Renal cortex interstitium (tissue), 11 donors: ENCODE measurements around the gene CNP. TPM values are rescaled to one million over a fixed set of nuclear protein-coding genes. Genes with fewer than 3 reads are reported as not detected.
A peak's percentile ranks its signal among the peaks of the same experiment; 100 is the strongest.
"Not testable (repeated sequence)": the region's sequence is repeated elsewhere in the genome, so short reads cannot be mapped to it uniquely, and the experiment has no call there.

Source experiments
- DNase-seq, 11 donors: peaks; one replicate each; pipeline ENCODE4 v3.0.0-alpha.2; 2013; ENCODE audit warnings: low read depth in 9 of 11, low spot score in 4 of 11; ENCODE audit errors: extremely low read depth in 1 of 11
- polyA plus RNA-seq, 3 donors: library from polyadenylated mRNA; unstranded; fragments of 120-200 nt; gene quantifications; one replicate each; pipeline ENCODE4 v1.2.1, GENCODE V29; 2013; ENCODE audit not compliant: insufficient read length in 3 of 3

Gene CNP
- polyA plus RNA-seq, 3 donors: 56.5 to 84.0 (median 68.4) TPM

DNA sequence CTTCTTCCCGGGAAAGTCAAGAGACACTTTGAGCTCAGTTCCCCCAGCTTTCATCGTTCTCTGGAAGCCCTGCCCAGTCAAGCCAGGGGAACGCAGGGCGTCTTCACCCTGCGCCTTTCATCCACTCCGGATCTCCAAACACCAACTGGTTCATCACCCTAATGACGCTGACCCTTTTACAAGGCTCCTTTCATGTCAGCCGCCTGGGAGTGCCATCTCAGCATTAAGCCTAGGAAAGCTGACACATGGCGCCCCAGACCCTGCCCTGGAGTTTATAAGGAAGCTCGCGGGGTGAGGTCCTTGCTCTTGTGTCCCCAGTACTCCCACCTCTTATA, 51.2 kb downstream of the CNP start:
- peak in 1 of 11 donors; percentile 15 for DNase-seq

DNA sequence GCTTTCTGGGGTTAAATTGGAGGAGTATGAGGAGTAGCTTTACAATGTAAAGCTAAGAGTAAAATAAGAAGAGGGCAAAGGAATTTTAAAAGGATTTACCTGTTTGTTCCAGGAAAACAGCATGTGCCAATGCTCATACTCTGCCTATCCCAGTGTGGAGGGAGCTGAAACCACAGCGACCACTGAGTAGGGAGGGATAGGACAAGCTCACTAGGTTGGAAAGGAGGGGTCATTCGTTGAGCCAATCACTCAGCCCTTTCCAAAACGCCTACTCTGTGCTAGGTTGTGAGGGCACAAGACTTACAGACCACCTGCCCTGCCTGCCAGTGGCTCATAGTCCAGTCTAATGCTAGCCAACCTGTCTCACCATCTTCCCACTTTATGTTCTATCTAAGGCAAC, 51.7 kb downstream of the CNP start:
- DNase-seq: no peak

DNA sequence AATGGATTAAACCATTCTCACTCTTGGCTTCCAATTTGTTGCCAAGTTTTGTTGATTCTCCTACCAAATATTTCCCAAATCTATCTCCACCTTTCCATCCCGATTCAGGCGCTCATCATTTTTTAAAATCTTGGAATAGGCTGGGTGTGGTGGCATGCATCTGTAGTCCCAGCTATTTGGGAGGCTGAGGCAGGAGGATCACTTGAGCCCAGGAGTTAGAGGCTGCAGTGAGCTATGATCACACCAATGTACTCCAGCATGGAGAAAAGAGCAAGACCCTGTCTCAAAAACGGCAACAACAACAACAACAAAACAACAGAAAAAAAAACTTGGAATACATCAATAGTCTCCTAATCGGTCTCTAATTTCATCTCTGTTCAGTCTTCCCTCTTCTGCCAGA, 52.4 kb downstream of the CNP start:
- DNase-seq: no peak

DNA sequence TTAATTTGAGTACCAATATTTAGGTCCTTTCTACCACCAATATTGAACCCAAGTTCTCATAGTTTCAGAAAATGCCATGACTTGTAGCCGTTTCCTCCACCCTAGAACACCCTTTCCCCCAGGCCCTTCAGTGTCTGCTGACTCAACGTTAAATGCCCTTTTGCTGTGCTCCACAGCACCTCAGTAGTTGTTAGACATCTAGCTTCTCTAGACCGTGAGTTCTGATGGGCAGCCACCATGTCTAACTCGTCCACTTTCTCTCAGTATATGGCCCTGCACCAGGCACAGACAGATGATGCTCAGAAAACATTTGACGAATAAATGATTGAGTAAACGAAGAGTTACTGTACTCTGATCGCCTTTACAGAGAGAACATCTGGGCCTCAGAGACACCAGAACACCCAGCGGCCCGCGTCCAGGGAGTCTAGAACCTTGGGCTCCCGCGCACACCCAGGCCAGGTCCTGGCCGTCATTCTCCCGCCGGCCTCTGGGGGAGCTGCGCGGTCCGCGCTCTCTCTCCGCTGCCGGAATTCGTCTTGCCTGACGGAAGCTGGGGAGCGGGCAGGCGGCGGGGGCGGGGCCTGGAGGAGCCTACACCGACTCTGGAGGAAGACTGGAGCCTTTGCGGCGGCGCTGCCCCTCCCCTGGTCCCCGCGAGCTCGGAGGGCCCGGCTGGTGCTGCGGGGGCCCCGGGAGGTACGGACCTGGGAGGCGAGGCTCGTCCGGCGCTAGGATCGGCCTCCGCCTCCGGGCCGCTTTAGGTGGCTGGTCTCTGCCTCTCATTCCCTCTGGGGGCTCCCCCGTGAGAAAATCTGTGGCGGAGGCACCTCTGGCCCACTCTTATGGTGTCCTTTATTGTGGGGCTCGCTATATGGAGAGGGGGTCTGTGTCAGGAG, 53.2 kb downstream of the CNP start, which contains the start of gene NKIRAS2:
NKIRAS2 (plus strand) TSS at position 582 of the 896 bp plus-strand sequence. CDS start 1,488 bp downstream, outside the sequence.
- peak in 10 of 11 donors; percentile 69 to 87 (median 80) for DNase-seq

DNA sequence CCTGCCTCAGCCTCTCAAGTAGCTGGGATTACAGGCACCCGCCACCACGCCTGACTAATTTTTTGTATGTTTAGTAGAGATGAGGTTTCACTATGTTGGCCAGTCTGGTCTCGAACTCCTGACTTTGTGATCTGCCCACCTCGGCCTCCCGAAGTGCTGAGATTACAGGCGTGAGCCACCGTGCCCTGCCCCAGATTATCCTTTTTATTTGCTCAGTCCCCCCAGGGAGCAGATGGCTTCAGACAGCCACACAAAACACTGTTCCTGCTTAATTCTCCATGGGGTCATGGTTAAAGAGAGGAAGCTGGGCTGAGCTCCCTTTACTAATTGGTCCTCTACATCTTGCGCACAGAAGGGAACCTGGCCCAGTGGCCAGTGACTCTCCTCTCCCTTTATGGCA, 54.2 kb downstream of the CNP start:
- DNase-seq: not testable (repeated sequence)

DNA sequence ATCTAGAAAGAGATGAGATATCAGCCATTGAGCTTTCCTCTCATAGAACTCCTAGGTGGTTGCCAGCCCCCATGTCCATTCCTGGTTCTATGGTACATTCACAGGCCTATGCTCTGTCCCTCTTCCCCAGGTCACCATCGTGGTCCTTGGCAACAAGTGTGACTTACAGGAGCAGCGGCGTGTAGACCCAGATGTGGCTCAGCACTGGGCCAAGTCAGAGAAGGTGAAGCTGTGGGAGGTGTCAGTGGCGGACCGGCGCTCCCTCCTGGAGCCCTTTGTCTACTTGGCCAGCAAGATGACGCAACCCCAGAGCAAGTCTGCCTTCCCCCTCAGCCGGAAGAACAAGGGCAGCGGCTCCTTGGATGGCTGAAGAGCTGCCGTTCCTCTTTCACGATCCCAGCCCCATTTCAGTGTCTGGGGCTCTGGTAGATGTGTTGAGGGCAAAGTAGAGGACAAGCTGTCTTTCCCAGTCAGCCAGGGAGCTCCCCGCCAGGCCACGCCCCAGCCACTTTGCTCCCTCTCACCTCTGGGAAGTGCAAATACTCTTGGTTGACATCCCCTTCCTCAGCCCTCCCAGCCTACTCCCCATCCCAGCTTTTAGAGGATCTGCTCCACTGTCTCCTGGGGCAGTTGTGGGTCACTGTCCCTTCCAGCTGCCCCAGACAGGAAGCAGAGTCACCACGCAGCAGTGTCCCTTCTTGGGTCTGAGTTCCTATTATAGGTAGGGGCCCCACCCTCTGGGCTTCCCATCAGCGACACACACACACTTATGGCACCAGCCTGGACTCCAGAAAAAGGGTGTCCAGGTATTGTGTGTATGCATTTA, 57.1 kb downstream of the CNP start:
- DNase-seq: no peak

DNA sequence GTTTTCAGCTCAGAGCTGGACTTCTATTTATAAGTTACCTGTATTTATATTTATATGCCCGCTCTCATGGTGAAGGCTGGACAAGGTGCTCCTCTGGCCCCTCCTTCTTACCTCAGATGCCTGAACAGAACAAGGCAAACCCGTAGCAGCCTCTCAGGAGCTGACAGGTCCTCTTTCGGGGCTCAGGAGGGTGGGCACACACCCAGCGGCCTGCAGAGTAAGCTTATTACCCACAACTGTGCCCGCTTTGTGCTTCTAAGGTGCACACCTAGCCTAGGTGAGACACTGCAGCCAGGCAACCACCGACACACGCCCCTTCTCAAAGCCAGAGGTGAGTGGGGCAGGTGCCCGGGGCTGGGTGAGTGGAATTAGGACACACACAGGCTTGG, 58.6 kb downstream of the CNP start:
- no peak for DNase-seq

DNA sequence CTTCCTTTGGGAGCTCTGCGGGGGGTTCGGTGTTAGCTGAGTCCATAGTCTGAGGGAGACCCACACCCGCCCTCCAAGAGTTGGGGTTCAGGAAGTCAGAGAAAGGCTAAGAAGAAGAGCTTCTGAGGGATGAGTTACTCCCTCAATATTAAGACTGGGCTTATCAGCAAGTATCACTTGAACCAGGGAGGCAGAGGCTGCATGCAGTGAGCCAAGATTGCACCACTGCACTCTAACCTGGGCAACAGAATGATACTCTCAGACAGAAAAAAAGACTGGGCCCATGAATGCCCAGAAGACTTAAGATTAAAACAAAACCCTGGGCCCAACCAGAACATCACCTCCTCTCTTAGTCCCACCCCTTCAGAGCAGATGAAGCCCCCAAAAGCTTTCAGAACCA, 59.3 kb downstream of the CNP start:
- DNase-seq: no peak

DNA sequence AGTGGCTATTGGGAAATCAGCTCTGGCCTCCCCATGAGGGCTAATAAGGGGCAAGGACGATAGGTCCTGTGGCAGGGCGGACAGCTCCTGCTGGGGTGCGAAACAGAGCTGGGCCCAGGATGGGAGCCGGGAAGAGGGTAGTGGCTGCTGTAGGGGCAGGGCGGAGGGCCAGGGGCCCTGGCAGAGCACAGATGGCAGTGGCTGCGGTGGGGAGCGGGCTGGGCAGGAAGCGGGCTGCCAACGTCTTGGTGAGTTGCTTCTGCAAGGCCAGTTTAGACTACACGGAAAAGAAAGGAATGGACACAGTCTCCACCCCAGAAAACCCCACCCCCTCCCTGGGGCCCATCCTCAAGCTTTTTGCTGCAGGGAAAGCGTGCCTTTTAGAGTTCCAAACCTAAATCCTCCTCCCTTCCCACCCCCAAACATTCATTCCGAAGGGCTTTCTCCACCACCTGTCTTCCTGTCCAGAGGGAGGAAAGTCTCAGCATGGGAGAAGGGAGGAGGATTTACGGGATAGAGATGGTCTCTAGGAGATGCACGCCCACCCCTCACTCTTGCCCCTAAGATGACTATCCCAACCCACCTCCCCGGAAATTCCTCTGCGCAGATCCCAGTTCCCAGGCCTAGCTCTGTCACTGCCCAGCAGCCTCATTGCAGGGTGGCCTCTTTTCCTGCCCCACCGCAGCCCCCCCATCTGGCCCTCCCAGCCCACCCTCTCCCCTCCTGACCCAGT, 60.4 kb downstream of the CNP start:
- DNase-seq: no peak

Other genes with a start within 250 kb of the CNP start
- gene HAP1, start 232.2 kb upstream of the CNP start, polyA plus RNA-seq: 1 to 10 TPM in 1 of 3 donors, under 1 TPM in 2; 0.90 to 1.2 (median 0.90) TPM
- 100 to 1,000 TPM; 169 to 222 (median 221) TPM for gene JUP, start 180.1 kb upstream of the CNP start, polyA plus RNA-seq
- 10 to 100 TPM; 31.4 to 47.4 (median 40.1) TPM for gene P3H4, start 154.8 kb upstream of the CNP start, polyA plus RNA-seq
- 100 to 1,000 TPM; 133 to 178 (median 165) TPM for gene FKBP10, start 153.8 kb upstream of the CNP start, polyA plus RNA-seq
- gene NT5C3B, start 130.6 kb upstream of the CNP start, polyA plus RNA-seq: 10 to 100 TPM; 79.5 to 95.7 (median 89.9) TPM
- under 1 TPM; 0.16 to 0.33 (median 0.26) TPM for gene KLHL10, start 129.0 kb upstream of the CNP start, polyA plus RNA-seq
- 1 to 10 TPM; 9.0 to 9.8 (median 9.7) TPM for gene KLHL11, start 101.4 kb upstream of the CNP start, polyA plus RNA-seq
- 10 to 100 TPM; 87.1 to 95.2 (median 88.7) TPM for gene ACLY, start 47.8 kb upstream of the CNP start, polyA plus RNA-seq
- gene ODAD4, start 36.2 kb upstream of the CNP start, polyA plus RNA-seq: 1 to 10 TPM; 5.6 to 9.1 (median 8.4) TPM
- 100 to 1,000 TPM; 153 to 162 (median 154) TPM for gene DNAJC7, start 50.6 kb downstream of the CNP start, polyA plus RNA-seq
- gene NKIRAS2, start 53.3 kb downstream of the CNP start, polyA plus RNA-seq: 10 to 100 TPM; 48.9 to 58.2 (median 49.8) TPM
- 1 to 10 TPM; 3.4 to 6.4 (median 4.6) TPM for gene C17orf113, start 83.8 kb downstream of the CNP start, polyA plus RNA-seq
- gene ZNF385C, start 131.7 kb downstream of the CNP start, polyA plus RNA-seq: 1 to 10 TPM; 8.7 TPM
- gene DHX58, start 145.9 kb downstream of the CNP start, polyA plus RNA-seq: 10 to 100 TPM in 1 of 3 donors, 1 to 10 TPM in 2; 7.1 to 13.3 (median 7.1) TPM
- gene KAT2A, start 154.6 kb downstream of the CNP start, polyA plus RNA-seq: 10 to 100 TPM; 57.5 to 81.7 (median 70.9) TPM
- under 1 TPM; 0.12 to 0.46 (median 0.30) TPM for gene HSPB9, start 156.0 kb downstream of the CNP start, polyA plus RNA-seq
- 100 to 1,000 TPM; 118 to 151 (median 148) TPM for gene RAB5C, start 188.2 kb downstream of the CNP start, polyA plus RNA-seq
- under 1 TPM in 2 of 3 donors, not detected in 1; 0.03 TPM for gene KCNH4, start 214.3 kb downstream of the CNP start, polyA plus RNA-seq
- gene HCRT, start 218.7 kb downstream of the CNP start, polyA plus RNA-seq: not detected
- 10 to 100 TPM; 14.4 to 22.2 (median 18.0) TPM for gene GHDC, start 227.7 kb downstream of the CNP start, polyA plus RNA-seq